H1 (cell line): ENCODE results near the gene WDR27. TPM values are rescaled to one million over a fixed set of nuclear protein-coding genes. Genes with fewer than 3 reads are reported as not detected.

Source experiments
- CTCF ChIA-PET: fragments of 300-600 bp; sonication (Branson Sonifier 250); formaldehyde crosslinking; loops from one replicate; lab custom pipeline; 2021; ENCODE audit not compliant: partially characterized antibody; lab: Charles Lee
- POLR2A ChIA-PET: fragments of 300-600 bp; sonication (Branson Sonifier 250); formaldehyde crosslinking; loops from one replicate; lab custom pipeline; 2021; ENCODE audit warnings: inconsistent platforms; ENCODE audit not compliant: partially characterized antibody; lab: Charles Lee
- DNase-seq, 2 experiments: peaks; one replicate each; pipeline versions ENCODE4 v3.0.0 to v3.0.0-alpha.2; 2010 to 2022; ENCODE audit warnings: low spot score in 2 of 2, low read depth in 1 of 2, mixed read lengths in 1 of 2
- FAIRE-seq: peaks from 2 replicates; lab custom pipeline; 2011; peaks lifted over from hg19 to GRCh38; lab: Jason Lieb, UNC
- H2AFZ ChIP-seq: 2 replicates; pipeline ENCODE4 v1.8.1; 2012; ENCODE audit warnings: low read length, inconsistent platforms
- H2AK5ac ChIP-seq: 2 replicates; pipeline ENCODE4 v1.6.1; 2013; ENCODE audit warnings: low read depth, low read length
- H2BK120ac ChIP-seq: replicated peaks from 2 replicates; pipeline ENCODE3; 2013; ENCODE audit warnings: low read depth, low read length, inconsistent platforms
- H2BK12ac ChIP-seq: 2 replicates; pipeline ENCODE4 v1.6.1; 2013; ENCODE audit warnings: low read depth, low read length
- H2BK15ac ChIP-seq: 2 replicates; pipeline ENCODE4 v1.6.1; 2013; ENCODE audit warnings: low read length
- H2BK20ac ChIP-seq: 2 replicates; pipeline ENCODE4 v1.6.1; 2013; ENCODE audit warnings: low read length
- H2BK5ac ChIP-seq: 2 replicates; pipeline ENCODE4 v1.6.1; 2013; ENCODE audit warnings: low read depth, low read length
- H3K14ac ChIP-seq: 2 replicates; pipeline ENCODE4 v1.6.1; 2013; ENCODE audit warnings: inconsistent platforms; ENCODE audit not compliant: insufficient read length
- H3K18ac ChIP-seq: 2 replicates; pipeline ENCODE4 v1.6.1; 2013; ENCODE audit warnings: low read length; ENCODE audit errors: extremely low read depth
- H3K23ac ChIP-seq: 2 replicates; pipeline ENCODE4 v1.6.1; 2013; ENCODE audit warnings: inconsistent platforms; ENCODE audit not compliant: insufficient read length
- H3K23me2 ChIP-seq: 2 replicates; pipeline ENCODE4 v1.6.1; 2013; ENCODE audit warnings: low read depth, low read length
- H3K27ac ChIP-seq: 2 replicates; pipeline ENCODE4 v1.6.1; 2011; ENCODE audit warnings: low read depth, low read length, inconsistent platforms
- H3K27me3 ChIP-seq, 4 experiments: replicated peaks in 1 of 4; 1 replicate in 1 of 4; 2 replicates in 3 of 4; pipeline versions ENCODE4 v1.6.1 to v1.8.1; 2011 to 2013; ENCODE audit warnings: low read length in 3 of 4, mild to moderate bottlenecking in 3 of 4, inconsistent platforms in 2 of 4, mixed read lengths in 2 of 4, moderate library complexity in 1 of 4; ENCODE audit not compliant: control insufficient read depth in 3 of 4, insufficient read depth in 3 of 4; ENCODE audit errors: extremely low read depth in 1 of 4
- H3K36me3 ChIP-seq, 4 experiments: 2 replicates each; pipeline versions ENCODE4 v1.6.1 to v1.8.1; 2011 to 2013; ENCODE audit warnings: mild to moderate bottlenecking in 4 of 4, low read length in 3 of 4, moderate library complexity in 2 of 4, control low read depth in 1 of 4, inconsistent platforms in 1 of 4; ENCODE audit not compliant: insufficient read depth in 4 of 4, control insufficient read depth in 2 of 4
- H3K4ac ChIP-seq: replicated peaks from 2 replicates; pipeline ENCODE3; 2013; ENCODE audit warnings: low read length, low read depth, mixed read lengths, inconsistent platforms; ENCODE audit not compliant: insufficient read length
- H3K4me1 ChIP-seq, 4 experiments: replicated peaks in 1 of 4; 1 replicate in 1 of 4; 2 replicates in 3 of 4; pipeline versions ENCODE4 v1.6.1 to v1.8.1; 2011 to 2013; ENCODE audit warnings: low read length in 3 of 4, inconsistent platforms in 2 of 4, mixed read lengths in 1 of 4; ENCODE audit not compliant: insufficient read depth in 4 of 4, control insufficient read depth in 3 of 4
- H3K4me2 ChIP-seq, 2 experiments: 2 replicates each; pipeline versions ENCODE4 v1.6.1 to v1.8.1; 2011 to 2013; ENCODE audit warnings: low read depth in 2 of 2, low read length in 2 of 2, control low read depth in 1 of 2, inconsistent platforms in 1 of 2, mild to moderate bottlenecking in 1 of 2; ENCODE audit not compliant: insufficient read depth in 1 of 2
- H3K4me3 ChIP-seq, 4 experiments: fragments of 200-600, 300-600 bp in 1 of 4; sonication (generic), shearing (Covaris generic), sonication (Bioruptor Twin) in 1 of 4; 2 replicates each; pipeline versions ENCODE4 v1.5.1 to v1.8.1; 2011 to 2016; ENCODE audit warnings: low read length in 4 of 4, low read depth in 3 of 4, control low read depth in 2 of 4, inconsistent platforms in 2 of 4, mild to moderate bottlenecking in 2 of 4, mixed read lengths in 1 of 4, moderate library complexity in 1 of 4; ENCODE audit not compliant: insufficient read depth in 2 of 4; ENCODE audit errors: extremely low read depth in 1 of 4
- H3K56ac ChIP-seq: replicated peaks from 2 replicates; pipeline ENCODE3; 2013; ENCODE audit warnings: low read depth, mild to moderate bottlenecking, mixed read lengths, low read length, inconsistent platforms; ENCODE audit not compliant: insufficient read length
- H3K79me1 ChIP-seq: 2 replicates; pipeline ENCODE4 v1.6.1; 2013; ENCODE audit warnings: low read depth, low read length, control low read depth
- H3K79me2 ChIP-seq, 2 experiments: 2 replicates each; pipeline versions ENCODE4 v1.6.1 to v1.8.1; 2012 to 2013; ENCODE audit warnings: low read length in 2 of 2, mild to moderate bottlenecking in 2 of 2, inconsistent platforms in 1 of 2; ENCODE audit not compliant: insufficient read depth in 2 of 2, control insufficient read depth in 1 of 2
- H3K9ac ChIP-seq, 4 experiments: replicated peaks in 1 of 4; 1 replicate in 1 of 4; 2 replicates in 3 of 4; pipeline versions ENCODE4 v1.6.1 to v1.8.1; 2011 to 2013; ENCODE audit warnings: low read depth in 3 of 4, low read length in 3 of 4, control low read depth in 2 of 4, mild to moderate bottlenecking in 2 of 4, moderate library complexity in 2 of 4, inconsistent platforms in 1 of 4; ENCODE audit errors: extremely low read depth in 1 of 4
- H3K9me3 ChIP-seq, 2 experiments: 2 replicates each; pipeline versions ENCODE4 v1.6.1 to v1.8.1; 2012 to 2013; ENCODE audit warnings: mild to moderate bottlenecking in 2 of 2, moderate library complexity in 2 of 2, control low read depth in 1 of 2, inconsistent platforms in 1 of 2, low read depth in 1 of 2, low read length in 1 of 2, mixed read lengths in 1 of 2; ENCODE audit not compliant: insufficient read depth in 2 of 2
- H4K20me1 ChIP-seq, 2 experiments: replicated peaks in 1 of 2; 2 replicates each; pipeline versions ENCODE3 to v1.8.1; 2011 to 2013; ENCODE audit warnings: inconsistent platforms in 2 of 2, low read length in 2 of 2, mild to moderate bottlenecking in 1 of 2; ENCODE audit not compliant: insufficient read depth in 2 of 2, control insufficient read depth in 1 of 2
- H4K5ac ChIP-seq: 2 replicates; pipeline ENCODE4 v1.6.1; 2013; ENCODE audit warnings: low read length, low read depth, mixed read lengths, inconsistent platforms; ENCODE audit not compliant: insufficient read length
- H4K8ac ChIP-seq: 2 replicates; pipeline ENCODE4 v1.8.0; 2013; ENCODE audit warnings: mild to moderate bottlenecking, moderate library complexity, low read length, inconsistent platforms; ENCODE audit not compliant: insufficient read depth; ENCODE audit errors: extremely low read depth
- H4K91ac ChIP-seq: replicated peaks from 2 replicates; pipeline ENCODE3; 2013; ENCODE audit warnings: low read length, mixed read lengths, inconsistent platforms; ENCODE audit not compliant: insufficient read length
- BCL11A ChIP-seq, 2 experiments: IDR thresholded peaks; one replicate each; pipeline ENCODE4 v1.6.1; 2011; ENCODE audit warnings: low read depth in 2 of 2, low read length in 2 of 2, mild to moderate bottlenecking in 2 of 2
- CBX5 ChIP-seq: fragments of 300-800, 300-1000 bp; sonication (generic); IDR thresholded peaks from 2 replicates; pipeline ENCODE4 v1.7.1; 2016; ENCODE audit warnings: antibody characterized with exemption, low read length, low read depth
- HDAC6 ChIP-seq: IDR thresholded peaks from one replicate; pipeline ENCODE4 v1.7.1; 2012; ENCODE audit warnings: low read depth, mild to moderate bottlenecking, inconsistent platforms, low read length, moderate library complexity
- POLR2AphosphoS5 ChIP-seq: IDR thresholded peaks from 2 replicates; pipeline ENCODE4 v1.6.1; 2011; ENCODE audit warnings: low read depth, low read length
- POU5F1 ChIP-seq: IDR thresholded peaks from 2 replicates; pipeline ENCODE4 v1.6.1; 2011; ENCODE audit warnings: low read depth, mild to moderate bottlenecking, low read length, moderate library complexity
- SP2 ChIP-seq: IDR thresholded peaks from 2 replicates; pipeline ENCODE4 v1.6.1; 2012; ENCODE audit warnings: mild to moderate bottlenecking, low read length, inconsistent platforms
- TAF7 ChIP-seq: optimal IDR thresholded peaks from 2 replicates; pipeline ENCODE3; 2011; ENCODE audit warnings: low read depth, mild to moderate bottlenecking, inconsistent platforms, low read length, moderate library complexity, borderline replicate concordance
- TCF12 ChIP-seq: IDR thresholded peaks from 2 replicates; pipeline ENCODE4 v1.6.1; 2011; ENCODE audit warnings: low read depth, mild to moderate bottlenecking, low read length
- ZNF274 ChIP-seq: IDR thresholded peaks from 2 replicates; pipeline ENCODE4 v1.7.0; 2012; ENCODE audit warnings: low read length, borderline replicate concordance; ENCODE audit errors: extremely low read depth
- WGBS, 2 experiments: shearing (Covaris generic) in 1 of 2; methylation state at CpG; one replicate each; pipeline versions ENCODE4 v1.1.6 to v1.1.7; 2013 to 2015; ENCODE audit warnings: low lambda C conversion rate in 2 of 2, mixed read lengths in 2 of 2, inconsistent platforms in 1 of 2, low coverage in 1 of 2, missing lambda C conversion rate in 1 of 2; ENCODE audit not compliant: insufficient replicate concordance in 2 of 2, insufficient coverage in 1 of 2, insufficient read length in 1 of 2; ENCODE audit errors: extremely low coverage in 1 of 2, missing lambda C conversion rate in 1 of 2; 5-methylcytosine and 5-hydroxymethylcytosine counted together
- polyA plus RNA-seq, 7 experiments: library from polyadenylated mRNA; depleted of rRNA in 3 of 7; stranded (reverse) in 5 of 7; unstranded in 2 of 7; fragments of >200 nt in 5 of 7; fragments of 200-250 nt in 2 of 7; gene quantifications; 1 replicate in 5 of 7; 2 replicates in 1 of 7; 4 replicates in 1 of 7; pipeline versions ENCODE4 v1.2.1 to v1.2.3, GENCODE V29; 2011 to 2013; ENCODE audit warnings: missing spikeins in 2 of 7, mixed read lengths in 2 of 7
- total RNA-seq: library from RNA; stranded (reverse); fragmentation: NEBNext Ultra II Directional; extraction: Animal tissue kit (Norgen Biotek cat#: 25700); gene quantifications from 2 replicates; pipeline ENCODE4 v1.2.1, GENCODE V29; 2021
- TF ChIP-seq, protein P1 (sequence below), 3 experiments: IDR thresholded peaks; 1 replicate in 2 of 3; 2 replicates in 1 of 3; pipeline versions ENCODE4 v1.5.1 to v1.6.1; 2011; ENCODE audit warnings: low read length in 3 of 3, mild to moderate bottlenecking in 3 of 3, inconsistent platforms in 2 of 3, low read depth in 1 of 3, moderate library complexity in 1 of 3; ENCODE audit not compliant: insufficient read depth in 1 of 3; ENCODE audit errors: control extremely low read depth in 1 of 3

The WDR27 gene
- total and polyA plus RNA-seq, 2 of the 8 experiments (the other 6 are each of a cell fraction or from before 2014, with no cell fraction given), result 53.6 to 68.6 TPM

DNA sequence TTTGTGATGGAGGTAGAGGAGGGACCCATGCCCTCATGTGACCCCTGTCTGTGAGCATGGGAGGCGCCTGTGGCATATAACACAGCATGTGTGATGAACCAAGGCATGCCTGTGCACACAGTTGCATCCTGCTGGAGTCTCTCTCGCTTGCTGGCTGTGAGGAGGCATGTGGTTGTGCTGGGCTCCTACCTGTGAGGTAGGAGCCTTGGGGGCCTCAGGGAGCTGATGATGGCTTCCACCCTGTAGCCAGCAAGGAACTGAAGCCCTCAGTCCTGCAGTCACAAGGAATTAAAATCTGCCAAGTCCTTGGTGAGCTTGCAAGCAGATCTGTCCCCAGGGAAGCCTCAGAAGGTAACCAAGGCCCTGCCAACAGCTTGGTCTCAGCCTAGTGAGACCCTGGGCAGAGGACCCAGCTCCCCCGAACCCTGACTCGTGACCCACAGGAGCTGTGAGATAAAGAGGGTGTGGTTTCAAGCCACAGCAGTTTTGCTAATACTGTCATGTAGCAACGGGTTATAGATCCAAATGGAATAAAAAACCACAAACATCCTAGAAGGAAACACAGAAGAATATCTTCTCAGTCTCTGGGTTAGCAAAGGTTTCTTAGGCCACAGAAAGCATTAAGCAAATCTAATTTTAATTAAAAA, 145.7 kb downstream of the WDR27 start:
- DNase-seq, result no peak
- no peak overlapping the region for H4K91ac ChIP-seq
- POLR2A ChIA-PET, result no interaction called here

More for the DNA sequence above, 145.7 kb downstream of the WDR27 start:
- Histone ChIP-seq H3K9me3 (no peaks in the 10 kb centered on the region), H3K56ac (no peak overlapping the region), H3K4me2 (no peak overlapping the region), H2BK120ac (no peak overlapping the region), H3K79me2 (no peaks in the 10 kb centered on the region), H3K36me3 (peaks cover 0 to 3% (median 1%) of the 10 kb centered on the region in 4 experiments; a peak in 1 of 8 replicates), H3K27me3 (no peaks in the 10 kb centered on the region), H2BK20ac (no peak overlapping the region), H2BK5ac (no peak overlapping the region), H3K4me1 (peaks cover 0 to 2% (median 0%) of the 10 kb centered on the region in 4 experiments; a peak in 1 of 7 replicates), H3K18ac (no peak overlapping the region), H3K9ac (no peak overlapping the region), H3K23ac (no peak overlapping the region), H2AK5ac (no peak overlapping the region), H3K27ac (no peak overlapping the region), H3K23me2 (no peaks in the 10 kb centered on the region), H3K4me3 (no peak overlapping the region), H4K20me1 (peaks cover 0 to 2% of the 10 kb centered on the region in 2 experiments), H3K14ac (no peak overlapping the region), H4K8ac (no peak overlapping the region), H3K4ac (no peak overlapping the region), H3K79me1 (no peaks in the 10 kb centered on the region; the same call in 1 of the 2 replicates), H4K5ac (no peak overlapping the region), H2AFZ (no peak overlapping the region), H2BK12ac (no peak overlapping the region), H2BK15ac (no peak overlapping the region)
- WGBS, 2 experiments, result 88% methylated on average over 5 of the region's 5 CpGs; no CpG with 5 or more reads in 1 of the 2 experiments
- CTCF ChIA-PET, result interaction anchor here (1.4 kb wide), 1 partner anchor 10 kb away, joined by 3 read pairs; no protein-coding TSS in a partner anchor
- TF ChIP-seq BCL11A (IDR thresholded peaks at IDR 0.05; ENCODE audit: low read depth in 2 of 2, low read length in 2 of 2) (no peak), TAF7 (no peak), POU5F1 (no peak), ZNF274 (no peak), CBX5 (no peak), TCF12 (no peak), HDAC6 (no peak), SP2 (no peak), POLR2AphosphoS5 (no peak)
- TF ChIP-seq, protein P1, sequence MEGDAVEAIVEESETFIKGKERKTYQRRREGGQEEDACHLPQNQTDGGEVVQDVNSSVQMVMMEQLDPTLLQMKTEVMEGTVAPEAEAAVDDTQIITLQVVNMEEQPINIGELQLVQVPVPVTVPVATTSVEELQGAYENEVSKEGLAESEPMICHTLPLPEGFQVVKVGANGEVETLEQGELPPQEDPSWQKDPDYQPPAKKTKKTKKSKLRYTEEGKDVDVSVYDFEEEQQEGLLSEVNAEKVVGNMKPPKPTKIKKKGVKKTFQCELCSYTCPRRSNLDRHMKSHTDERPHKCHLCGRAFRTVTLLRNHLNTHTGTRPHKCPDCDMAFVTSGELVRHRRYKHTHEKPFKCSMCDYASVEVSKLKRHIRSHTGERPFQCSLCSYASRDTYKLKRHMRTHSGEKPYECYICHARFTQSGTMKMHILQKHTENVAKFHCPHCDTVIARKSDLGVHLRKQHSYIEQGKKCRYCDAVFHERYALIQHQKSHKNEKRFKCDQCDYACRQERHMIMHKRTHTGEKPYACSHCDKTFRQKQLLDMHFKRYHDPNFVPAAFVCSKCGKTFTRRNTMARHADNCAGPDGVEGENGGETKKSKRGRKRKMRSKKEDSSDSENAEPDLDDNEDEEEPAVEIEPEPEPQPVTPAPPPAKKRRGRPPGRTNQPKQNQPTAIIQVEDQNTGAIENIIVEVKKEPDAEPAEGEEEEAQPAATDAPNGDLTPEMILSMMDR (IDR thresholded peaks at IDR 0.05; ENCODE audit: control extremely low read depth in 1 of 3, insufficient read depth in 1 of 3, low read depth in 1 of 3, low read length in 3 of 3), result no peak
- no peak for FAIRE-seq
